Naive thymus-derived CD8-positive, alpha-beta T cell (primary cell): ENCODE measurements around the gene PTEN. TPM values are rescaled to one million over a fixed set of nuclear protein-coding genes. Genes with fewer than 3 reads are reported as not detected.
"Not testable (repeated sequence)": the region's sequence is repeated elsewhere in the genome, so short reads cannot be mapped to it uniquely, and the experiment has no call there.

Experiments used
- ATAC-seq, 2 donors: fragments of 150-1000 bp; cut with Tn5 transposase in 1 of 2; sonication (Bioruptor Pico), chemical (Tn5 transposase) in 1 of 2; 1 replicate in 1 of 2; 2 replicates in 1 of 2; pipeline ENCODE4 v1.10.0; 2021; ENCODE audit warnings: mild to moderate bottlenecking in 2 of 2, moderate library complexity in 2 of 2
- POLR2A ChIA-PET: fragments of 350-600 bp; sonication (Branson Sonifier 250); formaldehyde crosslinking; loops from one replicate; lab custom pipeline; 2021; ENCODE audit warnings: antibody characterized with exemption; lab: Charles Lee
- DNase-seq, 10 donors: peaks; one replicate each; pipeline versions ENCODE4 v3.0.0 to v3.0.0-alpha.2; 2020 to 2022
- H3K27ac Mint-ChIP-seq, 10 donors: one replicate each; pipeline ENCODE4 v1.8.0; 2020 to 2022; ENCODE audit warnings: mild to moderate bottlenecking in 10 of 10, mixed read lengths in 10 of 10, moderate library complexity in 4 of 10, inconsistent platforms in 1 of 10
- H3K27me3 Mint-ChIP-seq, 5 donors: one replicate each; pipeline ENCODE4 v1.8.0; 2021 to 2022; ENCODE audit warnings: mixed read lengths in 5 of 5
- H3K36me3 Mint-ChIP-seq, 3 donors: one replicate each; pipeline ENCODE4 v1.8.0; 2020 to 2022; ENCODE audit warnings: mixed read lengths in 3 of 3, mild to moderate bottlenecking in 2 of 3, inconsistent platforms in 1 of 3
- H3K4me1 Mint-ChIP-seq, 4 donors: one replicate each; pipeline ENCODE4 v1.8.0; 2021 to 2022; ENCODE audit warnings: mixed read lengths in 4 of 4
- H3K4me3 Mint-ChIP-seq, 10 donors: one replicate each; pipeline ENCODE4 v1.8.0; 2020 to 2022; ENCODE audit warnings: mild to moderate bottlenecking in 10 of 10, mixed read lengths in 10 of 10, moderate library complexity in 6 of 10, inconsistent platforms in 1 of 10
- H3K9me3 Mint-ChIP-seq, 9 donors: one replicate each; pipeline ENCODE4 v1.8.0; 2020 to 2022; ENCODE audit warnings: mixed read lengths in 9 of 9, mild to moderate bottlenecking in 3 of 9, inconsistent platforms in 1 of 9, moderate library complexity in 1 of 9
- polyA plus RNA-seq, 3 donors: library from polyadenylated mRNA; unstranded; fragments of 300-500 nt; fragmentation: Illumina TruSeq; gene quantifications; one replicate each; pipeline ENCODE4 v1.2.3, GENCODE V29; 2021
- total RNA-seq, 8 experiments: library from RNA in 2 of 8; stranded (reverse) in 2 of 8; gene quantifications; one replicate each; pipeline ENCODE4 v1.2.3 and lab custom pipeline; 2021 to 2026

The PTEN gene
- total and polyA plus RNA-seq, 5 experiments from 2014 or later, result 29.4 to 90.0 (median 37.7) TPM

GRCh38 chr10:87829986-87830729, 33.3 kb upstream of the PTEN start:
- Mint-ChIP-seq H3K36me3 (no peaks in the 10 kb centered on the region), H3K27ac (no peak overlapping the region), H3K4me3 (no peak overlapping the region), H3K9me3 (no peaks in the 10 kb centered on the region), H3K27me3 (no peaks in the 10 kb centered on the region), H3K4me1 (peaks cover 3 to 19% (median 14%) of the 10 kb centered on the region in 4 donors)
- ATAC-seq (no peak), DNase-seq (no peak)
- POLR2A ChIA-PET, result interaction anchor here (1.9 kb wide), 1 partner anchor 12 kb away, joined by 7 read pairs; the partner anchor contains the start of gene ATAD1

- DNase-seq (no peak), ATAC-seq (no peak)
- Mint-ChIP-seq H3K4me1 (peaks cover 0 to 5% (median 0%) of the 10 kb centered on the region in 4 donors), H3K36me3 (peaks cover 4 to 14% (median 10%) of the 10 kb centered on the region in 3 donors), H3K9me3 (peaks cover 0 to 8% (median 2%) of the 10 kb centered on the region in 9 donors), H3K27me3 (no peaks in the 10 kb centered on the region), H3K4me3 (no peak overlapping the region), H3K27ac (no peak overlapping the region)
- POLR2A ChIA-PET, result no interaction called here
Measured at GRCh38 chr10:87836098-87836497, 27.3 kb upstream of the PTEN start.

GRCh38 chr10:87837445-87837844, 26.0 kb upstream of the PTEN start:
- H3K4me1 Mint-ChIP-seq, result peaks cover 0 to 5% (median 0%) of the 10 kb centered on the region in 4 donors
- POLR2A ChIA-PET, result no interaction called here
- H3K4me3 Mint-ChIP-seq, result no peak overlapping the region
- peaks cover 4 to 14% (median 10%) of the 10 kb centered on the region in 3 donors for H3K36me3 Mint-ChIP-seq
- DNase-seq (no peak), ATAC-seq (no peak)
- no peaks in the 10 kb centered on the region for H3K27me3 Mint-ChIP-seq
- peaks cover 0 to 8% (median 2%) of the 10 kb centered on the region in 9 donors for H3K9me3 Mint-ChIP-seq
- H3K27ac Mint-ChIP-seq, result no peak overlapping the region

- Mint-ChIP-seq H3K4me3 (no peak overlapping the region), H3K36me3 (peaks cover 4 to 14% (median 10%) of the 10 kb centered on the region in 3 donors), H3K4me1 (peaks cover 0 to 5% (median 0%) of the 10 kb centered on the region in 4 donors), H3K9me3 (peaks cover 0 to 8% (median 2%) of the 10 kb centered on the region in 9 donors), H3K27me3 (no peaks in the 10 kb centered on the region), H3K27ac (peak overlapping the region in 1 of 10 donors; percentile 34)
- DNase-seq (no peak), ATAC-seq (no peak)
- POLR2A ChIA-PET, result interaction anchor here (0.7 kb wide), 1 partner anchor 20 kb away, joined by 3 read pairs; no protein-coding TSS in a partner anchor
Measured at GRCh38 chr10:87838650-87839049, 24.8 kb upstream of the PTEN start.

- DNase-seq (no peak), ATAC-seq (no peak)
- H3K27me3 Mint-ChIP-seq, result no peaks in the 10 kb centered on the region
- H3K36me3 Mint-ChIP-seq, result peaks cover 4 to 11% (median 8%) of the 10 kb centered on the region in 3 donors
- H3K4me3 Mint-ChIP-seq, result no peak overlapping the region
- peaks cover 0 to 5% (median 0%) of the 10 kb centered on the region in 4 donors for H3K4me1 Mint-ChIP-seq
- H3K27ac Mint-ChIP-seq, result no peak overlapping the region
- POLR2A ChIA-PET, result no interaction called here
- H3K9me3 Mint-ChIP-seq, result peaks cover 0 to 8% (median 2%) of the 10 kb centered on the region in 9 donors
Measured at GRCh38 chr10:87841186-87841585, 22.2 kb upstream of the PTEN start.

GRCh38 chr10:87842220-87842641, 21.2 kb upstream of the PTEN start:
- DNase-seq, result no peak
- no peak for ATAC-seq
- peaks cover 0 to 5% (median 4%) of the 10 kb centered on the region in 3 donors for H3K36me3 Mint-ChIP-seq
- H3K4me1 Mint-ChIP-seq, result peaks cover 0 to 5% (median 0%) of the 10 kb centered on the region in 4 donors
- H3K27me3 Mint-ChIP-seq, result no peaks in the 10 kb centered on the region
- no peaks in the 10 kb centered on the region for H3K9me3 Mint-ChIP-seq
- POLR2A ChIA-PET, result no interaction called here
- no peak overlapping the region for H3K27ac Mint-ChIP-seq
- no peak overlapping the region for H3K4me3 Mint-ChIP-seq

- Mint-ChIP-seq H3K27ac (no peak overlapping the region), H3K27me3 (no peaks in the 10 kb centered on the region), H3K36me3 (peaks cover 0 to 5% (median 4%) of the 10 kb centered on the region in 3 donors), H3K9me3 (no peaks in the 10 kb centered on the region), H3K4me1 (no peaks in the 10 kb centered on the region), H3K4me3 (no peak overlapping the region)
- ATAC-seq, result no peak
- DNase-seq, result no peak
- POLR2A ChIA-PET, result no interaction called here
Measured at GRCh38 chr10:87842776-87843497, 20.5 kb upstream of the PTEN start.

GRCh38 chr10:87843714-87844113, 19.7 kb upstream of the PTEN start:
- no peaks in the 10 kb centered on the region for H3K4me1 Mint-ChIP-seq
- H3K27me3 Mint-ChIP-seq, result no peaks in the 10 kb centered on the region
- POLR2A ChIA-PET, result no interaction called here
- ATAC-seq (no peak), DNase-seq (no peak)
- H3K4me3 Mint-ChIP-seq, result no peak overlapping the region
- no peaks in the 10 kb centered on the region for H3K9me3 Mint-ChIP-seq
- no peak overlapping the region for H3K27ac Mint-ChIP-seq
- H3K36me3 Mint-ChIP-seq, result peaks cover 0 to 5% (median 4%) of the 10 kb centered on the region in 3 donors

- no peak for ATAC-seq
- Mint-ChIP-seq H3K27me3 (no peaks in the 10 kb centered on the region), H3K9me3 (no peaks in the 10 kb centered on the region), H3K4me3 (no peak overlapping the region), H3K27ac (no peak overlapping the region), H3K36me3 (no peaks in the 10 kb centered on the region), H3K4me1 (no peaks in the 10 kb centered on the region)
- DNase-seq, result no peak
- POLR2A ChIA-PET, result interaction anchor here (0.9 kb wide), 1 partner anchor 14 kb away, joined by 3 read pairs; no protein-coding TSS in a partner anchor
Measured at GRCh38 chr10:87844837-87845623, 18.4 kb upstream of the PTEN start.

- Mint-ChIP-seq H3K4me1 (peaks cover 0 to under 1% (median 0%) of the 10 kb centered on the region in 4 donors), H3K27me3 (no peaks in the 10 kb centered on the region), H3K9me3 (no peaks in the 10 kb centered on the region), H3K36me3 (no peaks in the 10 kb centered on the region), H3K27ac (no peak overlapping the region), H3K4me3 (no peak overlapping the region)
- POLR2A ChIA-PET, result interaction anchor here (0.9 kb wide), 1 partner anchor 14 kb away, joined by 3 read pairs; no protein-coding TSS in a partner anchor
- ATAC-seq (no peak), DNase-seq (no peak)
Measured at GRCh38 chr10:87845624-87845998, 17.8 kb upstream of the PTEN start.

- Mint-ChIP-seq H3K27me3 (no peaks in the 10 kb centered on the region), H3K36me3 (no peaks in the 10 kb centered on the region), H3K4me3 (no peak overlapping the region), H3K27ac (no peak overlapping the region), H3K4me1 (peaks cover 0 to 4% (median 3%) of the 10 kb centered on the region in 4 donors), H3K9me3 (no peaks in the 10 kb centered on the region)
- POLR2A ChIA-PET, result interaction anchor here (0.7 kb wide), 1 partner anchor 706 kb away, joined by 3 read pairs; no protein-coding TSS in a partner anchor
- ATAC-seq (no peak), DNase-seq (no peak)
Measured at GRCh38 chr10:87846023-87846422, 17.4 kb upstream of the PTEN start.

GRCh38 chr10:87846711-87847110, 16.7 kb upstream of the PTEN start:
- H3K4me1 Mint-ChIP-seq, result peaks cover 2 to 10% (median 6%) of the 10 kb centered on the region in 4 donors
- ATAC-seq, H3K36me3 Mint-ChIP-seq, H3K27me3 Mint-ChIP-seq, H3K9me3 Mint-ChIP-seq, H3K27ac Mint-ChIP-seq, DNase-seq, H3K4me3 Mint-ChIP-seq: not testable (repeated sequence)
- POLR2A ChIA-PET, result interaction anchor here (0.7 kb wide), 1 partner anchor 706 kb away, joined by 3 read pairs; no protein-coding TSS in a partner anchor
